Camera-type eye (tissue), 1 donor: Measurements from ENCODE around the gene STRAP. TPM values are rescaled to one million over a fixed set of nuclear protein-coding genes. Genes with fewer than 3 reads are reported as not detected.

Source experiments
- total RNA-seq: library from RNA; depleted of rRNA; stranded (reverse); fragments of >200 nt; gene quantifications from one replicate; pipeline ENCODE4 v1.2.3, GENCODE V29; 2014

The STRAP gene
- 78.6 TPM for total RNA-seq

GRCh38 chr12:15882118-15882971 lies at the start of gene STRAP:
STRAP (plus strand) TSS chr12:15882387; CDS start chr12:15882708, 321 bp downstream.

DNA sequence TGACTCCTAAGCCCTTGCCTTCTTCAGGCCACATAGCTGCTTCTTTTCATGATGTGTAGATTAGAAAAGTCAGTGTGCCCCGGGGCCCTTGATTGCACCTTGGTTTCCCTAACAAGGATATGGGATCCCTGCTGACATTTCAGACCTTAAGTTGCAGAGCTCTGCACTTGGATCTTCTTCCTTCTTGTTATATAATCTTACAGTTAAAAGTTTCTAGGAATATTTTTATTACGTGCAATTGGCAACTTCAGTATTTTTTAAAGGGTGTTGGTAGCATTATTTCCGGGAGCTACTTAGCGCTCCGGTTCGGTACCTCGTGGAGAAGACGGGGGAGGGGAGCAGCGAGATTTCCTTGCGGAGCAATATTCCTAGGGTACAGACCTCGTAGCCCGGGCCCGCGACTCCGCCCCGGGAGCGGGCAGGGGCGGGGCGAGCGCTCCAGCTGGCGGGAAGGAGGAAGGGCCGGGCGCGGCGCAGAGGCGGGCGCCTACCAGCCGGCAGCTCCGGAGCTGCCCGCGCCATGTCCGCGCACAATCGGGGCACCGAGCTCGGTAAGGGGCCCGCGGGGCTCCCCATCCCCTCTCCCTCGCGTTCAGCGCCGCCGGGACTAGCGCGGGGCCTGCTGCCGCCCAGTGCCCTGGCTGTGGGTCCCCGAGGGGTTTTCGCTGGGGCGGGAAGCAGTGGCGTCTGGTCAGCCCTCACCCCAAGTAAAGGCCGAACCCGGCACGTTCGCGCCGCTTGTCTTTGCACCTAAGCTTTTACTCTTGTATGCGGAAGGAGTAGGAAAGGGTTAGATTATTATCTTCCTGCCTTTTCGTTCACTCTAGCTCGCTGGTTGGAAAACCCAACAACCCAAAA lies 28.9 kb downstream of the STRAP start, which contains the start of gene DERA:
Gene DERA, plus strand, starts transcription at position 469 of the 858 bp plus-strand sequence. Its CDS starts 52 bp downstream, at position 521.

Other genes starting within 250 kb of the STRAP start
- gene EPS8, start 93.0 kb upstream of the STRAP start, total RNA-seq: 157 TPM
- 53.8 TPM for gene DERA, start 28.9 kb downstream of the STRAP start, total RNA-seq